Measurements from ENCODE around the gene GPHN.

DNA sequence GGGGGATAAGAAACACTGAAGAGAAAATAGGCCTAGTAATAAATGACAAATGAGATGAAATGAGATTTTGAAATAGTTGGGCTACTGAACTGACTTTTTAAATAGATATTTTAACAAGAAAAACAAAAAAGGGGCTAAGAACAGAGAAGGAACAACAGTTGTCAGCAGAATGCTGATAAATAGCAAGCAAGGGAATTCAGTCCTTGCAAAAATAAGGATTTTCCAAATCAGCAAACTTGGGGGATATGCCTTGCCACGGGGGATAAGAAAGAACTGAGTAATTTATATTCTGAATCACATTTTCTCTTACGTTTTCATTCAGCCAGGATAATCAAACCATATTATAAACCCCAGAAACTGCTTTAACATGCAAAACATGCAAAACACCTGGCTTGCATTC is 34.7 kb upstream of the GPHN start:
- TF ChIP-seq REST (IDR thresholded peaks at IDR 0.05; ENCODE audit: low read depth): no peak
- TF ChIP-seq ZBTB7A (IDR thresholded peaks at IDR 0.05; ENCODE audit: low read depth): no peak
- TF ChIP-seq RAD21 (IDR thresholded peaks at IDR 0.05; ENCODE audit: low read depth): no peak
- no peak for TF ChIP-seq CREB1 (IDR thresholded peaks at IDR 0.05; ENCODE audit: low read depth)
- no peak for TF ChIP-seq TAF1 (IDR thresholded peaks at IDR 0.05; ENCODE audit: low read depth)
- TF ChIP-seq EP300 (IDR thresholded peaks at IDR 0.05; ENCODE audit: borderline replicate concordance): no peak
- no peak for TF ChIP-seq YY1 (IDR thresholded peaks at IDR 0.05; ENCODE audit: low read depth)
- TF ChIP-seq, protein P1, sequence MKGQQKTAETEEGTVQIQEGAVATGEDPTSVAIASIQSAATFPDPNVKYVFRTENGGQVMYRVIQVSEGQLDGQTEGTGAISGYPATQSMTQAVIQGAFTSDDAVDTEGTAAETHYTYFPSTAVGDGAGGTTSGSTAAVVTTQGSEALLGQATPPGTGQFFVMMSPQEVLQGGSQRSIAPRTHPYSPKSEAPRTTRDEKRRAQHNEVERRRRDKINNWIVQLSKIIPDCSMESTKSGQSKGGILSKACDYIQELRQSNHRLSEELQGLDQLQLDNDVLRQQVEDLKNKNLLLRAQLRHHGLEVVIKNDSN (IDR thresholded peaks at IDR 0.05): no peak
- TF ChIP-seq NFIC (IDR thresholded peaks at IDR 0.05): no peak
- TF ChIP-seq, protein P2, sequence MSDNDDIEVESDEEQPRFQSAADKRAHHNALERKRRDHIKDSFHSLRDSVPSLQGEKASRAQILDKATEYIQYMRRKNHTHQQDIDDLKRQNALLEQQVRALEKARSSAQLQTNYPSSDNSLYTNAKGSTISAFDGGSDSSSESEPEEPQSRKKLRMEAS (IDR thresholded peaks at IDR 0.05): no peak
- TF ChIP-seq CEBPB (IDR thresholded peaks at IDR 0.05): no peak
- TF ChIP-seq TEAD4 (IDR thresholded peaks at IDR 0.05): no peak
- TF ChIP-seq EGR1 (IDR thresholded peaks at IDR 0.05): no peak

Data from Ishikawa (cell line).